Tibial nerve (tissue), 4 donors: Measurements from ENCODE around the gene HBZ.

ENCODE experiments used
- EP300 ChIP-seq, 2 donors: sonication (generic); formaldehyde crosslinking; IDR thresholded peaks; one replicate each; pipeline ENCODE4 v1.6.1; 2017; ENCODE audit warnings: antibody characterized with exemption in 2 of 2, mild to moderate bottlenecking in 1 of 2
- POLR2A ChIP-seq, 2 donors: fragments of 450-650 bp; IDR thresholded peaks; one replicate each; pipeline ENCODE4 v1.6.1; 2017; ENCODE audit warnings: antibody characterized with exemption in 2 of 2, mild to moderate bottlenecking in 2 of 2, moderate library complexity in 2 of 2
- TF ChIP-seq, protein P1 (sequence below), 5 experiments: fragments of 200-600 bp in 3 of 5; fragments of 450-650 bp in 2 of 5; sonication (generic) in 3 of 5; IDR thresholded peaks; one replicate each; pipeline ENCODE4 v1.5.1; 2016 to 2019; ENCODE audit warnings: antibody characterized with exemption in 5 of 5, mild to moderate bottlenecking in 3 of 5, moderate library complexity in 2 of 5

DNA sequence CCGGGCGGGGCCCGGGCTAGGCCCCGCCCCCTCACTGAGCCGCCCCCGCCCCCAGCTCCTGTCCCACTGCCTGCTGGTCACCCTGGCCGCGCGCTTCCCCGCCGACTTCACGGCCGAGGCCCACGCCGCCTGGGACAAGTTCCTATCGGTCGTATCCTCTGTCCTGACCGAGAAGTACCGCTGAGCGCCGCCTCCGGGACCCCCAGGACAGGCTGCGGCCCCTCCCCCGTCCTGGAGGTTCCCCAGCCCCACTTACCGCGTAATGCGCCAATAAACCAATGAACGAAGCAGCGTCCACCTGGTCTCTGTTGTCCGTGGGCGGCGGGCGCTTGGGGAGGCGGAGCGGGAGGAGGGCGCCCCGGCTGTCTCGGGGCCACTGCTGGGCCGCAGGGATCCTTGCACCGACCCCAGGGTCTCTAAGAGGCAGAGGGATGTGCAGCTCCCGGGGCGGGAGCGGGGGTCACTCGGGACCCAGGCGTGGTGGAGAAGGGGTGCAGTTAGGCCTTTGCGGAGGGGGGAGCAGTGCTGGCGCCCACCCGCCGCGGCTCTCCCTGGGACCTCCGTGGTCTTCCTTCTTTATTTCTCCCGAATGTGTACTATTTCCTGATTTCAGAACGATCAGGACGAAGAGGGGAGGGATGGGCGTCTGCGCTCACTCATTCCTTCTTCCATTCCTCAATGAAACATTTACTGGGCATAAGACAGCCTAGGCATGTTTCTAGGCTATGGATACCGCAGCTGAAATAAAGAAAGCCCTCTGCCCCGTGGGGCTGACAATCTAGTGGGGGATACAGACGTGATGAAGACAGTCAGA lies 2.0 kb downstream of the HBZ start:
- TF ChIP-seq, protein P1, sequence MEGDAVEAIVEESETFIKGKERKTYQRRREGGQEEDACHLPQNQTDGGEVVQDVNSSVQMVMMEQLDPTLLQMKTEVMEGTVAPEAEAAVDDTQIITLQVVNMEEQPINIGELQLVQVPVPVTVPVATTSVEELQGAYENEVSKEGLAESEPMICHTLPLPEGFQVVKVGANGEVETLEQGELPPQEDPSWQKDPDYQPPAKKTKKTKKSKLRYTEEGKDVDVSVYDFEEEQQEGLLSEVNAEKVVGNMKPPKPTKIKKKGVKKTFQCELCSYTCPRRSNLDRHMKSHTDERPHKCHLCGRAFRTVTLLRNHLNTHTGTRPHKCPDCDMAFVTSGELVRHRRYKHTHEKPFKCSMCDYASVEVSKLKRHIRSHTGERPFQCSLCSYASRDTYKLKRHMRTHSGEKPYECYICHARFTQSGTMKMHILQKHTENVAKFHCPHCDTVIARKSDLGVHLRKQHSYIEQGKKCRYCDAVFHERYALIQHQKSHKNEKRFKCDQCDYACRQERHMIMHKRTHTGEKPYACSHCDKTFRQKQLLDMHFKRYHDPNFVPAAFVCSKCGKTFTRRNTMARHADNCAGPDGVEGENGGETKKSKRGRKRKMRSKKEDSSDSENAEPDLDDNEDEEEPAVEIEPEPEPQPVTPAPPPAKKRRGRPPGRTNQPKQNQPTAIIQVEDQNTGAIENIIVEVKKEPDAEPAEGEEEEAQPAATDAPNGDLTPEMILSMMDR (IDR thresholded peaks at IDR 0.05): no peak
- no peak for TF ChIP-seq POLR2A (IDR thresholded peaks at IDR 0.05)
- no peak for TF ChIP-seq EP300 (IDR thresholded peaks at IDR 0.05)
